ENCODE measurements around the gene SYT2. TPM values are rescaled to one million over a fixed set of nuclear protein-coding genes. Genes with fewer than 3 reads are reported as not detected.

The SYT2 gene
- total RNA-seq, 1 donor, result not detected

GRCh38 chr1:202597090-202597761, 113.0 kb downstream of the SYT2 start:
- H3K4me3 ChIP-seq (ENCODE audit: low read depth, low read length), result no peak overlapping the region
- TF ChIP-seq, protein P1, sequence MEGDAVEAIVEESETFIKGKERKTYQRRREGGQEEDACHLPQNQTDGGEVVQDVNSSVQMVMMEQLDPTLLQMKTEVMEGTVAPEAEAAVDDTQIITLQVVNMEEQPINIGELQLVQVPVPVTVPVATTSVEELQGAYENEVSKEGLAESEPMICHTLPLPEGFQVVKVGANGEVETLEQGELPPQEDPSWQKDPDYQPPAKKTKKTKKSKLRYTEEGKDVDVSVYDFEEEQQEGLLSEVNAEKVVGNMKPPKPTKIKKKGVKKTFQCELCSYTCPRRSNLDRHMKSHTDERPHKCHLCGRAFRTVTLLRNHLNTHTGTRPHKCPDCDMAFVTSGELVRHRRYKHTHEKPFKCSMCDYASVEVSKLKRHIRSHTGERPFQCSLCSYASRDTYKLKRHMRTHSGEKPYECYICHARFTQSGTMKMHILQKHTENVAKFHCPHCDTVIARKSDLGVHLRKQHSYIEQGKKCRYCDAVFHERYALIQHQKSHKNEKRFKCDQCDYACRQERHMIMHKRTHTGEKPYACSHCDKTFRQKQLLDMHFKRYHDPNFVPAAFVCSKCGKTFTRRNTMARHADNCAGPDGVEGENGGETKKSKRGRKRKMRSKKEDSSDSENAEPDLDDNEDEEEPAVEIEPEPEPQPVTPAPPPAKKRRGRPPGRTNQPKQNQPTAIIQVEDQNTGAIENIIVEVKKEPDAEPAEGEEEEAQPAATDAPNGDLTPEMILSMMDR (IDR thresholded peaks at IDR 0.05; ENCODE audit: insufficient read depth, low read length), result no peak
- no peak for DNase-seq (ENCODE audit: low read depth)

GRCh38 chr1:202596638-202597037, 113.6 kb downstream of the SYT2 start:
- TF ChIP-seq, protein P1 (IDR thresholded peaks at IDR 0.05; ENCODE audit: insufficient read depth, low read length), result no peak
- no peak for DNase-seq (ENCODE audit: low read depth)

DNA sequence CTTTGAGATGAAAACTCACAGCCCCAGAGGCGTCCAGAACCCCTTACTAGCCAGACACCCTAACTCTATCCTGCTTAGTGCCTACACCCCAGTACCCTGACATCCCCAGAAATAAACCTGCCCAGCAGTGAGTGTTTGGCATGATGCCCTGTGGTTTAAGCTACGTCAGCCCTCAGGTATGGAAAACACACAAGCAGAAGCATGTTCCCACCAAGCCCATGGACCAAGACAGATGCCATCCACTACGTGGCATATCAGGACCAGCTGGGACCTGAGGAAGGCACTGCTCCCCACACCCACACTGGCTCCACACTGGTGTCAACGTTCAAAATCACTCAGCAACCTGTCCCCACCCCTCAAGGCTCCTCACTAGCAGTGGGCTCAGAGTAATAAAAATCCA, 116.4 kb downstream of the SYT2 start:
- TF ChIP-seq, protein P1 (IDR thresholded peaks at IDR 0.05; ENCODE audit: insufficient read depth, low read length), result no peak
- H3K4me3 ChIP-seq (ENCODE audit: low read depth, low read length), result no peak overlapping the region
- peak; percentile 21 for DNase-seq (ENCODE audit: low read depth)

More at GRCh38 chr1:202596638-202597037, 113.6 kb downstream of the SYT2 start:
- no peak overlapping the region for H3K4me3 ChIP-seq (ENCODE audit: low read depth, low read length)

DNA sequence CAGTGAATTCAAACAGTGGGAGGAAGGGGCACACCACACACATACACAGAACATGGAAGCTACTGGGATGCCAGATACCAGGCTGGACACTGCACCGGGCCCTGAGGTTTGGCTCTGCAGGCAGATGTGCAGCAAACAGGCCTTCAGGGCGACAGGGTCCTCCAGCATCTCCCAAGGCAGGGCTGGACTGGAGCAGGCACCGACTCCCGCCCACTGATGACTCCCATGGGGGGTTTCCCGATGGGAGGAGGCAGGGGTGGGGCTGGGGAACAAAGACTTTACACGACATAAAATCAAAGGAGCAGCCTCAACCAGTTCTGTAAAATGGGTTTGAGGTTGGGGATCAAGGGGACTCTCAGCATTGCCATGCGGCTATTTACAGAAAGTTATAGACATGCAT, 118.1 kb downstream of the SYT2 start:
- TF ChIP-seq, protein P1 (IDR thresholded peaks at IDR 0.05; ENCODE audit: insufficient read depth, low read length), result no peak
- DNase-seq (ENCODE audit: low read depth), result no peak
- no peak overlapping the region for H3K4me3 ChIP-seq (ENCODE audit: low read depth, low read length)

GRCh38 chr1:202591515-202591914, 118.7 kb downstream of the SYT2 start:
- TF ChIP-seq, protein P1 (IDR thresholded peaks at IDR 0.05; ENCODE audit: insufficient read depth, low read length), result no peak
- DNase-seq (ENCODE audit: low read depth), result no peak
- no peak overlapping the region for H3K4me3 ChIP-seq (ENCODE audit: low read depth, low read length)

- H3K4me3 ChIP-seq (ENCODE audit: low read depth, low read length), result no peak overlapping the region
- no peak for DNase-seq (ENCODE audit: low read depth)
- TF ChIP-seq, protein P1 (IDR thresholded peaks at IDR 0.05; ENCODE audit: insufficient read depth, low read length), result no peak
These were observed 119.3 kb downstream of the SYT2 start for GRCh38 chr1:202590975-202591411.

GRCh38 chr1:202590126-202590525, 120.1 kb downstream of the SYT2 start:
- TF ChIP-seq, protein P1 (IDR thresholded peaks at IDR 0.05; ENCODE audit: insufficient read depth, low read length), result no peak
- H3K4me3 ChIP-seq (ENCODE audit: low read depth, low read length), result no peak overlapping the region
- DNase-seq (ENCODE audit: low read depth), result no peak
